Dendritic cell treated with granulocyte-macrophage colony-stimulating factor and Interleukin-4, amounts not matched to agents 40 ng/mL and 50 ng/mL, for 4 days (primary cell): Measurements from ENCODE around the gene ATG4D.

Experiments
- H3K27ac Mint-ChIP-seq: one replicate; pipeline ENCODE4 v1.8.0; 2022; ENCODE audit warnings: mild to moderate bottlenecking, mixed read lengths
- H3K27me3 Mint-ChIP-seq: one replicate; pipeline ENCODE4 v1.8.0; 2022; ENCODE audit warnings: mild to moderate bottlenecking, mixed read lengths
- H3K36me3 Mint-ChIP-seq: one replicate; pipeline ENCODE4 v1.8.0; 2022; ENCODE audit warnings: low read depth, mixed read lengths
- H3K4me1 Mint-ChIP-seq: one replicate; pipeline ENCODE4 v1.8.0; 2022; ENCODE audit warnings: low read depth, mixed read lengths
- H3K4me3 Mint-ChIP-seq: one replicate; pipeline ENCODE4 v1.8.0; 2022; ENCODE audit warnings: mild to moderate bottlenecking, moderate library complexity, mixed read lengths
- H3K9me3 Mint-ChIP-seq: one replicate; pipeline ENCODE4 v1.8.0; 2022; ENCODE audit warnings: mixed read lengths
- intact Hi-C: fragments of 100-400 bp; cut with micrococcal nuclease; formaldehyde crosslinking; loops from one replicate; pipeline ENCODE4 v1.15.0; 2022

The ATG4D gene

GRCh38 chr19:10543420-10544241 is at the start of gene ATG4D:
Gene ATG4D, plus strand, starts transcription at chr19:10543904. Its CDS starts 187 bp downstream, at chr19:10544091.
- peaks cover 23% of the 10 kb centered on the region for H3K36me3 Mint-ChIP-seq
- H3K4me1 Mint-ChIP-seq, result peaks cover 33% of the 10 kb centered on the region
- H3K9me3 Mint-ChIP-seq, result no peaks in the 10 kb centered on the region
- intact Hi-C loops, result no loop called here
- H3K27ac Mint-ChIP-seq, result peak within 1 kb of the TSS; percentile 75
- H3K4me3 Mint-ChIP-seq, result peak within 1 kb of the TSS; percentile 83
- H3K27me3 Mint-ChIP-seq, result peaks cover 10% of the 10 kb centered on the region

DNA sequence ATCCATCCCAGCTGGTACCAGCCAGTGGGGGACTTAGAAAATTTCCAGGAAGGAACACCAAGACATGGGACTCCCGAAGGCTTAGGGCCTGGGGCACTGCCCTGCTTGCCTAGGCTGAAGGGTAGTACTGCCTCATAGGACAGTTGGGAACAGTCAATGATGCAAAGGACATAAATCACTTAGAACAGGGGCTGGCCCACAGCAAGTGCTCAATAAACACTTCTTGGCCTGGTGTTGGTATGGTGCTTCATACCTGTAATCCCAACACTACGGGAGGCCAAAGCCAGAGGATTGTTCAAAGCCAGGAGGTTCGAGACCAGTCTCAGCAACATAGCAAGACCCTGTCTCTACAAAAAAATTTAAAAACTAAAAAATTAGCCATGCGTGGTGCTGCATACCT is 46.3 kb upstream of the ATG4D start:
- Mint-ChIP-seq H3K27ac (no peak overlapping the region), H3K9me3 (no peaks in the 10 kb centered on the region), H3K4me1 (peaks cover 41% of the 10 kb centered on the region), H3K36me3 (peaks cover 93% of the 10 kb centered on the region), H3K27me3 (no peaks in the 10 kb centered on the region), H3K4me3 (no peak overlapping the region)
- intact Hi-C loops, result no loop called here

- peaks cover 47% of the 10 kb centered on the region for H3K4me1 Mint-ChIP-seq
These were observed 44.0 kb upstream of the ATG4D start for GRCh38 chr19:10499550-10500246.

DNA sequence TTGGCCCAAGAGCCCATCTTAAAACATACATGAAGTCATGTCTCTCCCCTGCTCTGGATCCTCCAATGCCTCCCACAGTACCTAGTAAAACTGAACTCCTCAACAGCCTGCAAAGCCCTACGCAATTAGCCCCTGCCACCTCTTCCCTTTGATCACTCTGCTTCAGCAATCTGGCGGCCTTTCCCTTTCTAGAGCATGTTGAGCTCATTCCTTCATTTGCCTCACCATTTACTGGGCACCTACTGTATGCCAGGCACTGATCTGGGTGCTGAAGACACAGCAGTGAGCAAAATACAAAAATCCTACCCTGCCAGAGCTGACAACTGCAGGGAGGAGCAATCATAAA is 43.5 kb upstream of the ATG4D start:
- Mint-ChIP-seq H3K27me3 (no peaks in the 10 kb centered on the region), H3K4me1 (peaks cover 47% of the 10 kb centered on the region)
- intact Hi-C loops, result loop anchor here (10.0 kb wide), 1 partner anchor 195 kb away; no protein-coding TSS in a partner anchor

More at GRCh38 chr19:10499550-10500246, 44.0 kb upstream of the ATG4D start:
- intact Hi-C loops, result loop anchor here (10.0 kb wide), 1 partner anchor 195 kb away; no protein-coding TSS in a partner anchor
- no peak overlapping the region for H3K4me3 Mint-ChIP-seq
- no peaks in the 10 kb centered on the region for H3K27me3 Mint-ChIP-seq
- no peaks in the 10 kb centered on the region for H3K9me3 Mint-ChIP-seq
- H3K36me3 Mint-ChIP-seq, result peaks cover 73% of the 10 kb centered on the region
- H3K27ac Mint-ChIP-seq, result peak overlapping the region; percentile 36

GRCh38 chr19:10501971-10502523 is 41.7 kb upstream of the ATG4D start:
- Mint-ChIP-seq H3K36me3 (peaks cover 49% of the 10 kb centered on the region), H3K4me1 (peaks cover 47% of the 10 kb centered on the region), H3K27me3 (no peaks in the 10 kb centered on the region), H3K4me3 (peak overlapping the region; percentile 84), H3K27ac (peak overlapping the region; percentile 94), H3K9me3 (no peaks in the 10 kb centered on the region)
- intact Hi-C loops, result loop anchor here (2.0 to 10.0 kb wide), 2 partner anchors 67 to 193 kb away; partner anchors contain the start of gene CDKN2D

More for the DNA sequence above, 43.5 kb upstream of the ATG4D start:
- Mint-ChIP-seq H3K36me3 (peaks cover 67% of the 10 kb centered on the region), H3K27ac (no peak overlapping the region), H3K9me3 (no peaks in the 10 kb centered on the region), H3K4me3 (no peak overlapping the region)

- Mint-ChIP-seq H3K27me3 (no peaks in the 10 kb centered on the region), H3K36me3 (peaks cover 45% of the 10 kb centered on the region), H3K4me1 (peaks cover 47% of the 10 kb centered on the region), H3K4me3 (peak overlapping the region; percentile 84), H3K9me3 (no peaks in the 10 kb centered on the region), H3K27ac (peak overlapping the region; percentile 94)
- intact Hi-C loops, result loop anchor here (2.0 to 10.0 kb wide), 2 partner anchors 66 to 192 kb away; partner anchors contain the start of gene CDKN2D
These were observed 41.1 kb upstream of the ATG4D start for GRCh38 chr19:10502524-10503001.

- Mint-ChIP-seq H3K4me1 (peaks cover 46% of the 10 kb centered on the region), H3K27me3 (no peaks in the 10 kb centered on the region), H3K27ac (peak within 1 kb of the TSS; percentile 94), H3K36me3 (peaks cover 40% of the 10 kb centered on the region), H3K9me3 (no peaks in the 10 kb centered on the region), H3K4me3 (peak within 1 kb of the TSS; percentile 84)
- intact Hi-C loops, result loop anchor here (2.0 to 10.0 kb wide), 2 partner anchors 66 to 192 kb away; partner anchors contain the start of gene CDKN2D
These were observed 40.5 kb upstream of the ATG4D start, which contains the start of gene KEAP1 for GRCh38 chr19:10503002-10503789. Gene KEAP1, minus strand, starts transcription at chr19:10503356. Its CDS starts 3,323 bp downstream, at chr19:10500033.

DNA sequence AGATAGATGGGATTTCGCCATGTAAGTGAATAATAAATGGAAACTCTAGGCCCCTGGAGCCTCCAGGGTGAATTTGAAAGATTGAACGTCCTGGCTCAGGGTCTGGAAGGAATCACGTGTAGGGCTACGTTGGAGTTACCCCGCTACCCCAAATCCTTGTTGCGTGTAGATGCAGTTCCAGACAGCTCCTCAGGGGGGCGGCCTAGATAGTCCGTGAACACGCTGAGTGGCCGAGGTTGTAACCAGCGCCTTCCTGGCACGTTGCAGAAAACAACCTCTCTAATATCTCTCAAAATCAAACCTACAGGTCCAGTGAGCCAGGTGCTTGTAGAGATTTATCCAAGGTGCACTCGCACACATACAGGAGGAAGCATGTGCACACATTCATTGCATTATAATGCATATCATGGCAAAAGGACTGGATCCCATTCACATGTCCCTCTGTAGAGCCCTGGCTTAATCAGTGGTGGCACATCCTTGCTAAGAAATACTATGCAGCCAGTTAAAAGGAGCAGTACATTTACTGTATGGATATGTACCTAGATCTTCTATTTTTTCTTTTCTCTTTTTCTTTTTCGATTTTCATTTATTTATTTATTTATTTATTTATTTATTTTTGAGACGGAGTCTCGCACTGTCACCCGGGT is 38.0 kb upstream of the ATG4D start:
- Mint-ChIP-seq H3K27ac (no peak overlapping the region), H3K4me1 (peaks cover 21% of the 10 kb centered on the region), H3K4me3 (no peak overlapping the region), H3K27me3 (no peaks in the 10 kb centered on the region), H3K9me3 (no peaks in the 10 kb centered on the region), H3K36me3 (peaks cover 14% of the 10 kb centered on the region)
- intact Hi-C loops, result loop anchor here (10.0 kb wide), 1 partner anchor 189 kb away; no protein-coding TSS in a partner anchor

DNA sequence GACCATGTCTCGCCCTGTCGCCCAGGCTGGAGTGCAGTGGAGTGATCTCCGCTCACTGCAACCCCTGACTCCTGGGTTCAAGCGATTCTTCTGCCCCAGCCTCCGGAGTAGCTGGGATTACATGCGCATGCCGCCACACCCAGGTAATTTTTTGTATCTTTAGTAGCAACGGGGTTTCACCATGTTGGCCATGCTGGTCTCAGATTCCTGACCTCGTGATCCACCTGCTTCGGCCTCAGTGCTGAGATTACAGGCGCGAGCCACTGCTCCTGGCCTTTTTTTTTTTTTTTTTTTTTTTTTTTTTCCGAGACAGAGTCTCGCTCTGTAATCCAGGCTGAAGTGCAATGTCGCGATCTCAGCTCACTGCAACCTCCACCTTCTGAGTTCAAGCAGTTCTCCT is 35.7 kb upstream of the ATG4D start:
- Mint-ChIP-seq H3K9me3 (no peaks in the 10 kb centered on the region), H3K27ac (no peak overlapping the region), H3K4me1 (peaks cover 12% of the 10 kb centered on the region), H3K27me3 (peaks cover 12% of the 10 kb centered on the region), H3K36me3 (no peaks in the 10 kb centered on the region), H3K4me3 (no peak overlapping the region)
- intact Hi-C loops, result loop anchor here (10.0 kb wide), 1 partner anchor 187 kb away; no protein-coding TSS in a partner anchor

- intact Hi-C loops, result loop anchor here (10.0 kb wide), 1 partner anchor 186 kb away; no protein-coding TSS in a partner anchor
- Mint-ChIP-seq H3K27ac (no peak overlapping the region), H3K27me3 (peaks cover 19% of the 10 kb centered on the region), H3K36me3 (no peaks in the 10 kb centered on the region), H3K4me3 (no peak overlapping the region), H3K4me1 (peaks cover 13% of the 10 kb centered on the region), H3K9me3 (no peaks in the 10 kb centered on the region)
These were observed 35.0 kb upstream of the ATG4D start for GRCh38 chr19:10508707-10509106.

DNA sequence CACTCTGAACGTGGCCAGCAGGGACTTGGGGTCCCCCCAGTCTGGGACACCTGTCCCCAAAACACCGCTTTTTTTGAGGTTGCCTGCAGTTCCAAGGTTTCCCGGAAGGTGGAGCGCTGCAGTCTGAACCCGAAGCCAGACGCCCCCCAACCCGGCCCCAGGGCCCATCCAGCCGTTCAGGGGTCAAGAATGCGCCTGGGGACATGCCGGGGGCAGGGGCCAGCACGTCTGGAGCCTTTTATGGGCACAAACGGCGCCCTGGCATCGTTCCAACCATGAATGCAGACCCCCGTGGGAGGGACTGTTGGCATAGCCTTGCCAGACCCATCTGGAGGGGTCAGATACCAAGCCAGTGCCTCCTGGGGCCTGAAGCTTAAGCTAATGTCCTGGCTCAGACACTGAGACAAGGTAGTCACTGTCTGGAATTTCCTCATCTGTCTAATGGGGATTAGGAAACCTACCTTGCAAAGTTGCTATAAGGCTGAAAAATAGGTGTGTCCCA is 33.4 kb upstream of the ATG4D start:
- Mint-ChIP-seq H3K36me3 (no peaks in the 10 kb centered on the region), H3K9me3 (no peaks in the 10 kb centered on the region), H3K4me3 (no peak overlapping the region), H3K4me1 (peaks cover 23% of the 10 kb centered on the region), H3K27ac (no peak overlapping the region), H3K27me3 (peaks cover 35% of the 10 kb centered on the region)
- intact Hi-C loops, result no loop called here

- no peaks in the 10 kb centered on the region for H3K9me3 Mint-ChIP-seq
- H3K36me3 Mint-ChIP-seq, result no peaks in the 10 kb centered on the region
- no peak overlapping the region for H3K27ac Mint-ChIP-seq
- H3K27me3 Mint-ChIP-seq, result peaks cover 61% of the 10 kb centered on the region
- intact Hi-C loops, result no loop called here
- H3K4me1 Mint-ChIP-seq, result peaks cover 33% of the 10 kb centered on the region
- H3K4me3 Mint-ChIP-seq, result no peak overlapping the region
These were observed 30.5 kb upstream of the ATG4D start for GRCh38 chr19:10513223-10513622.
